Neural cell (in vitro differentiated cells): ENCODE results near the gene WDFY1. TPM values are rescaled to one million over a fixed set of nuclear protein-coding genes. Genes with fewer than 3 reads are reported as not detected.

ENCODE experiments used
- H2AFZ ChIP-seq: fragments of 200-600, 300-800 bp; sonication (generic), shearing (Covaris generic); 2 replicates; pipeline ENCODE4 v1.6.0; 2014; ENCODE audit warnings: low read depth, mild to moderate bottlenecking, antibody characterized with exemption, low read length, moderate library complexity
- H3F3A ChIP-seq: fragments of 200-600 bp; shearing (Covaris generic); 2 replicates; pipeline ENCODE4 v1.6.1; 2016; ENCODE audit warnings: mild to moderate bottlenecking, moderate library complexity, mixed read lengths, antibody characterized with exemption, low read length; ENCODE audit not compliant: insufficient read depth, poor library complexity, severe bottlenecking
- H3K27ac ChIP-seq: fragments of 200-600, 300-800 bp; sonication (generic), shearing (Covaris generic); 2 replicates; pipeline ENCODE4 v1.5.1; 2014; ENCODE audit warnings: mild to moderate bottlenecking, low read length, moderate library complexity
- H3K27me3 ChIP-seq: fragments of 300-800, 200-600 bp; sonication (generic), shearing (Covaris generic); 2 replicates; pipeline ENCODE4 v1.6.0; 2014; ENCODE audit warnings: mild to moderate bottlenecking, low read depth, low read length, moderate library complexity; ENCODE audit not compliant: insufficient read depth
- H3K36me3 ChIP-seq: fragments of 300-800, 200-600 bp; sonication (generic), shearing (Covaris generic); 2 replicates; pipeline ENCODE4 v1.5.1; 2014; ENCODE audit warnings: mild to moderate bottlenecking, antibody characterized with exemption, low read length, moderate library complexity; ENCODE audit not compliant: insufficient read depth
- H3K4me2 ChIP-seq: fragments of 300-800, 200-600 bp; sonication (generic), shearing (Covaris generic); 2 replicates; pipeline ENCODE4 v1.6.0; 2014; ENCODE audit warnings: mild to moderate bottlenecking, low read length
- H3K4me3 ChIP-seq: fragments of 300-800, 200-600 bp; sonication (generic), shearing (Covaris generic); 2 replicates; pipeline ENCODE4 v1.5.1; 2014; ENCODE audit warnings: mild to moderate bottlenecking, low read length, moderate library complexity
- H3K79me2 ChIP-seq: fragments of 200-600 bp; shearing (Covaris generic); replicated peaks from 2 replicates; pipeline ENCODE4 v1.6.0; 2014; ENCODE audit warnings: mild to moderate bottlenecking, low read length, moderate library complexity; ENCODE audit not compliant: insufficient read depth
- H3K9ac ChIP-seq: fragments of 300-800, 200-600 bp; sonication (generic), shearing (Covaris generic); 2 replicates; pipeline ENCODE4 v1.6.1; 2016; ENCODE audit warnings: mild to moderate bottlenecking, low read length, mixed read lengths
- H3K9me2 ChIP-seq: fragments of 200-600 bp; shearing (Covaris generic); 2 replicates; pipeline ENCODE4 v1.6.1; 2016; ENCODE audit warnings: mild to moderate bottlenecking, low read length, mixed read lengths; ENCODE audit not compliant: insufficient read depth
- H3K9me3 ChIP-seq: fragments of 200-600, 300-800 bp; sonication (generic), shearing (Covaris generic); 2 replicates; pipeline ENCODE4 v1.6.1; 2016; ENCODE audit warnings: mild to moderate bottlenecking, mixed run types, low read length, moderate library complexity, mixed read lengths
- H4K20me1 ChIP-seq: fragments of 200-600 bp; shearing (Covaris generic); 2 replicates; pipeline ENCODE4 v1.6.1; 2016; ENCODE audit warnings: mild to moderate bottlenecking, mixed run types; ENCODE audit not compliant: insufficient read depth
- CTCF ChIP-seq: fragments of 450-650 bp; IDR thresholded peaks from 2 replicates; pipeline ENCODE4 v1.5.1; 2014; ENCODE audit warnings: antibody characterized with exemption, mild to moderate bottlenecking, moderate library complexity; ENCODE audit not compliant: poor library complexity, severe bottlenecking
- EP300 ChIP-seq: fragments of 450-650 bp; conservative IDR thresholded peaks from 2 replicates; pipeline ENCODE4 v1.6.1; 2014; ENCODE audit warnings: antibody characterized with exemption, mild to moderate bottlenecking, moderate library complexity; ENCODE audit not compliant: poor library complexity, severe bottlenecking
- EZH2 ChIP-seq: fragments of 200-600, 300-800 bp; shearing (Covaris generic), sonication (generic); IDR thresholded peaks from 2 replicates; pipeline ENCODE4 v1.6.1; 2014; ENCODE audit warnings: antibody characterized with exemption, low read length, borderline replicate concordance, mild to moderate bottlenecking; ENCODE audit not compliant: insufficient read depth, poor library complexity, severe bottlenecking
- MXI1 ChIP-seq: fragments of 450-650 bp; conservative IDR thresholded peaks from 2 replicates; pipeline ENCODE4 v1.6.1; 2014; ENCODE audit warnings: antibody characterized with exemption, mild to moderate bottlenecking; ENCODE audit not compliant: poor library complexity, severe bottlenecking
- POLR2AphosphoS5 ChIP-seq: IDR thresholded peaks from 2 replicates; pipeline ENCODE4 v1.6.1; 2012
- RAD21 ChIP-seq: fragments of 450-650 bp; conservative IDR thresholded peaks from 2 replicates; pipeline ENCODE4 v1.6.1; 2014; ENCODE audit warnings: antibody characterized with exemption, mild to moderate bottlenecking, moderate library complexity
- REST ChIP-seq: IDR thresholded peaks from 2 replicates; pipeline ENCODE4 v1.6.1; 2012; ENCODE audit warnings: borderline replicate concordance
- SMC3 ChIP-seq: fragments of 450-650 bp; conservative IDR thresholded peaks from 2 replicates; pipeline ENCODE4 v1.6.1; 2014; ENCODE audit warnings: antibody characterized with exemption, mild to moderate bottlenecking, moderate library complexity; ENCODE audit not compliant: poor library complexity
- TAF1 ChIP-seq: IDR thresholded peaks from 2 replicates; pipeline ENCODE4 v1.6.1; 2012; ENCODE audit warnings: low read depth
- polyA plus RNA-seq: library from polyadenylated mRNA; depleted of rRNA; stranded (reverse); fragments of >200 nt; gene quantifications from 2 replicates; pipeline ENCODE4 v1.2.3, GENCODE V29; 2014

The WDFY1 gene
- polyA plus RNA-seq, 1 donor from 2014 or later, result 49.4 TPM

- no peak overlapping the region for H2AFZ ChIP-seq
- no peaks in the 10 kb centered on the region for H4K20me1 ChIP-seq
- TF ChIP-seq SMC3 (no peak), CTCF (no peak), RAD21 (no peak), POLR2AphosphoS5 (no peak), TAF1 (no peak), REST (no peak), EP300 (no peak), MXI1 (no peak), EZH2 (no peak)
- no peak overlapping the region for H3K27ac ChIP-seq
- H3K9me3 ChIP-seq, result no peaks in the 10 kb centered on the region
- H3K9ac ChIP-seq, result no peak overlapping the region
- no peaks in the 10 kb centered on the region for H3K79me2 ChIP-seq
- H3F3A ChIP-seq, result no peaks in the 10 kb centered on the region
- H3K9me2 ChIP-seq, result no peaks in the 10 kb centered on the region
- peaks cover 6% of the 10 kb centered on the region for H3K36me3 ChIP-seq
- H3K4me2 ChIP-seq, result no peak overlapping the region
- H3K4me3 ChIP-seq, result no peak overlapping the region
- H3K27me3 ChIP-seq, result no peaks in the 10 kb centered on the region
Measured at GRCh38 chr2:223880796-223881195, 64.3 kb downstream of the WDFY1 start.

- Histone ChIP-seq H4K20me1 (no peaks in the 10 kb centered on the region), H3K36me3 (peaks cover 11% of the 10 kb centered on the region), H3F3A (no peaks in the 10 kb centered on the region), H3K9ac (no peak overlapping the region), H3K79me2 (no peaks in the 10 kb centered on the region), H3K4me3 (no peak overlapping the region), H3K27me3 (no peaks in the 10 kb centered on the region), H3K9me3 (no peaks in the 10 kb centered on the region), H3K27ac (no peak overlapping the region), H3K9me2 (no peaks in the 10 kb centered on the region), H2AFZ (no peak overlapping the region), H3K4me2 (no peak overlapping the region)
- TF ChIP-seq MXI1 (no peak), EP300 (no peak), RAD21 (no peak), TAF1 (no peak), CTCF (no peak), EZH2 (no peak), POLR2AphosphoS5 (no peak), SMC3 (no peak), REST (no peak)
Measured at GRCh38 chr2:223877721-223878410, 67.3 kb downstream of the WDFY1 start.
